Activated T-cell treated with anti-CD3 and anti-CD28 coated beads, Interleukin-2, amount 50 U/mL, for 48 hours (primary cell): Measurements from ENCODE around the gene ADGRA3.
"Not testable (repeated sequence)": the region's sequence is repeated elsewhere in the genome, so short reads cannot be mapped to it uniquely, and the experiment has no call there.

Experiments
- DNase-seq, 2 experiments: peaks; one replicate each; pipeline ENCODE4 v3.0.0-alpha.2; 2020

The ADGRA3 gene

DNA sequence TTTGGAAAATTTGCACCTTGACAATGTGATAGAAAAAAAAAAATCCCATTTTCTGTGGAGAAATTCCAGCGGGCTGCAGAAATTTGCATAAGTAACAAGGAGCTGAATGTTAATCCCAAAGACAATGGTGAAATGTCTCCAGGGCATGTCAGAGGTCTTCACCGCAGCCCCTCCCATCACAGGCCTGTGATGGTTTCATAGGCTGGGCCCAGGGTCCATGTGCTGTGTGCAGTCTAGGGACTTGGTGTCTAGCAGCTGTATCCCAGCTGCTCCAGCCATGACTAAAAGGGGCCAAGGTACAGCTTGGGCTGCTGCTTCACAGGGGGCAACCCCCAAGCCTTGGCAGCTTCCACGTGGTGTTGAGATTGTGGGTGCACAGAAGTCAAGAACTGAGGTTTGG lies 85.2 kb downstream of the ADGRA3 start:
- DNase-seq: no peak

DNA sequence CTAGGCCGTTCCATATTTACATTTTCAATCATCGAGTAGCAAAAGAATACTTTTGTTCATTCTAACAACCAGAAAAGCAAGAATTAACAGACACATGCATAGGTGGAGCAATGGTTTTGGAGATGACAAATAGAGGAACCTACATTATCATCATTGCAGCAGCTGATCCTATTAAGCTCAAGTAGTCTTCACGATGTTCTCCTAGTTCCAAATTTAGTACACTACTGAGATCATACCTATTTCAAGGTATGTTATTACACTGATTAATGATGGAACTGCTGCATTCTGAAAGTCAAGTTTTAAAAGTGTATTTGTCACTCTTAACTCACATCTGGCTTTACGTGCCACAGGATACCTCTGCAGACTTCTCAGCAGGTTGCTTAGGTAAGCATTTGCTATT lies 87.4 kb downstream of the ADGRA3 start:
- DNase-seq: no peak

DNA sequence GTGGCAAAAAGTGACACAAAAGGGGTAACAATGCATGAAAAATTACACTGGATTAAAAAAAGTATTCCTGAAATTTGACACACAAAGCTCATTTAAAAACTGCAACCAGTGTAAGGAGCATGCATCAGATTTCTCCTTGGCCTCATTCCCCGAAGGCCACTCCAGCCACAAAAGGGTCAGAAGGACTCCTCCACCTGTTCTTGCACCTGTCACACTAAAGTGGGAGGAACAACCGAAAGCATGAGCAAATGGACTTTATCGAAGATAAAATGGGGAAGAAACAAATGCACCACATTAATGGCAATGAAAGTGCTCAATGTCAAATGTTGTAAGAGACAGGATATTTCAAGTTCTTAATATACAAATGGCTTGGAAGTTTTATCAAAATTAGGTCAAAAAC lies 88.2 kb downstream of the ADGRA3 start:
- DNase-seq: no peak

DNA sequence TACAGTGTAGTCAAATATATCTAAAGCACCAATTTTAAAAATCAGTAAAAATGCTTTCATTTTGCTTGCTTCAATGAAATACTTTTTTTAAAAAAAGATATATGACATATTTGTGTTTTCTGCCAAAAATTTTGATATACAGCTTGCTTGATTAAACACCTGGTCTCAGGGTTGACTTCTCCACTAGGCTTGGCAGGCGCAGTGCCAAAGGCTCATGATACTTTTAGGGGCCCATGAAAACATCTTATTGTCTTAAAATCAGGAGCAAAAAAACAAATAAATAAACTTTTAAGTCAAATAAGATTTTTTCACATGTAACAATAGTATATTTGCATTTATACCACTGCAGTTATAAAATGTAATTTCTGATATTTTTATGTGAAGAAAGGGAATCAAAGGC lies 95.6 kb downstream of the ADGRA3 start:
- DNase-seq: no peak

DNA sequence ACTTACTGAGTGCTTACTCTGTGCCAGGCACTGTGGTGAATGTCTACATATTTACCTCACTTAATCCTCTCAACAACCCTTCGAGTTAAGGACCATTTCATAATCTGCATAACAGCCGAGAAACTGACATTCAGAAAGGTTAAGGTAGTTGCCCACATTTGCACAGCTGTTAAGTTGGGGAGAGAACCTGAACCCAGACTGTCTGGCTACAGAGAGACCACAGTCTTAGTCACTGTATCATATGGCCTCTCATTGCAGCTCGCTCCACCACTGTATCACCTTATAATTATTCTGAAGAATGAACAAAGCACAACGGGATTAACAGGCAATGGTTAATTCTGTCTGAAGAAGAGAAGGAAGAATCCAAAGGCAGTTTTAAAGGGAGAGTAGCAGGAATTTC lies 98.5 kb downstream of the ADGRA3 start:
- DNase-seq: no peak

DNA sequence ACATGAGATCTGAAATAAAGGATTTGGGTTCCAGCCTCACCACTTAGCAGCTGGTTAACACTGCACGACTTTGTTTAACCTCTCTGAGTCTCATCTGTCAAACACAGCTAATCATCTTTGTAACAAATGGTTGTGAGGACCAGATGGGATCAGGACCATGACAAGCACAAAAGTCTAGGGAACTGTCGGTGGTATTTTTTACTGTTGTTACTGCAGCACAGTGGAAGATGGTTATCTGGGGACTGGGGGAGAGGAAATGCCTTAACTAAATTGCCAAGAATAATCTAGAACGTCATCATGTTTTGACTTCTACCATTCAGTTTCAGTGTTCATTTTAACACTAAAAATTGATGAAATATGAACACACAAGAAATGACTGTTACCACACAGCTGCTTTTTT lies 99.5 kb downstream of the ADGRA3 start:
- no peak for DNase-seq

DNA sequence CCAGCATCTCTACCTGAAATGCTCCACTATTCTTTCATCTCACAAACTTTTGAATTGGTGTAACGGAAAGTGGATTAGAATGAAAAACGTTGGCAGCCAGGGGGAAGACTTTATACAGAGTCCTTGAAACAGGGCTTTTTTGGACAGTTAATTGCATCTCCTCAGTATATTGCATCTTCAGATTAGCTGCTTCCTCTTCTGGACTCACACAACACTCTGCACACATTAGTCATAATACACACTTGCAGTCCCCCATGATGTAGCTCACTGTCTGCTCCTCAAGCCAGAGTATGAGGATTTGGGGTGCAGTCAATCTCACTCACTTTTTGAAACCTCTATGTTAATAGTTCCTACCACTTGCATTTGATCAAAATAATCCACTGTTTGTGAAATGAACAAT lies 101.0 kb downstream of the ADGRA3 start:
- DNase-seq: no peak

DNA sequence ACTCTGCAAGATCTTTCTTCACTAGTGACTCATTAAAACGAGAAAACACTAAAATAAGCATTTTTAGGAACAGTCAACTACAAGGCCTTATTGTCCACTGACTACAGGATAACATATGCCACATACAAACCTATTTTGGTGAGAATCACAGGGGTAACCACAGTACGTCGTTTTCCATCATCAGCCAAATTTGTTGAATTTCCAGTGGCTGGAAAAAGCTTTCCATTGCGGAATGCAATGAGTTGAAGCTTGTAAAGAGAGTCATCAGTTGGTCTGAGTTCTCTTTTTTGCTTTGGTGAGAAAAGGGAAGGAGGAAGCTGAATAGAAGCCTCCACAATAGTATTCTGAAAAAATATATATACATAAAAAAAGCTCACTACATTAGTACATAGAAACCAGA lies 102.4 kb downstream of the ADGRA3 start:
- DNase-seq: no peak

DNA sequence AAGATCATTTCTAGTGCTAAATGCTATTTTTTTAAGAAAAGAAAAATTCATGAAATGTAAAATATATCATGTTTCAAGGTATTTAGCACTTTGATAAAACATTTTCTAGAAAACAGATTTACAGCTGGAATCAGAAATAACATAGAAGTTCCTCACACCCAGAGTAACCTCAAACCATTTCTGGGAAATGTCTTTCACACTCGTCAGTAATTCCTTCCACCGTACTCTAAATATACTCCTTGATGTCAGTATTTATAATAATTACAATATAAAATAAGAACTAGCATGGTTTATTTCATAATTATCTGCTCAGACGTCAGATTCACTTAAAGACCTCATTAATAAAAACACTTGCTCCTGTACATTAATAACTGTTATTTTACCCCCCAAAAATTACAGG lies 103.9 kb downstream of the ADGRA3 start:
- no peak for DNase-seq

DNA sequence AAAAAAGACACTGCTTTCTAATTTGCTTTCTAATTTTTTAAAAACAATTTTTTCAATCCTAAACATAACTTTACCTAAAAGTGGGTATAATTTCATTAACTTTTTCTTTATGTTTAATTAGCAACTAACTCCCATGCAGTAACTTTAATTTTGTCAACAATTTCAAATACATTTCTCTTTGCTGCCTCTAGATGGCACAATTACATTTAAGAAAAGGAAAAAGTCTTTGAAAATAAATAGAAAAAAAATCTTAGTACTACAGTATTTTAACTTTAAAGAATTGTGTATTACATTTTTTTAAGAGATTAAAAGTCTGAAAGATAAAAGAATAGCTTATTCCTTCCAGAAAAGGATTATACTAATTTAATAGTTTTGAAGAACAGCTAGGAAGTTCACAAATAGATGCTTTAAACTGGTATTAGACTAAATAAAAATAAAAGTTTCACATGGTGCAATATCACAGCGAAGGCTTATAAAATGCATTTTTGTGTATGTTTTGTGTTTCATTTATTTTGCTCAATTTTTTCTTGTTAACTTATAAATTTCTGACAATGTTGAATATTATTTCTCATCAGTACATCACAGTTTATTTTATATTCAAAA lies 105.1 kb downstream of the ADGRA3 start:
- no peak for DNase-seq

DNA sequence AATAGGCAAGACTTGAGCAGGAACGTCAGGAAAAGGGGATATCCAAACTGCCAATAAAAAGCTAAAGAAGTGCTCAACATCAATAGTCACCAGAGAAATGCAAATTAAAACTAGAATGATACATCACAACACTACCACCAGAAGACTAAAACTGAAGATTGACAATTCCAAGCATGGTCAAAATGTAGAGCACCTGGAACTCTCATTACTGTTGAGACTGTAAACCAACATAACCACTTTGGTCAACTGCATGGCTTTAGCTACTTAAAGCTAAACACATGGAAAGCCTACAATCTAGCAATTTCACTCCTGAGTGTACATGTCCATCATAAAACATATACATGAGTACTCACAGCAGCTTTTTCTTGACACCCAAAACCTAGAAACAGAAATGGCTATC lies 107.4 kb downstream of the ADGRA3 start:
- no peak for DNase-seq

DNA sequence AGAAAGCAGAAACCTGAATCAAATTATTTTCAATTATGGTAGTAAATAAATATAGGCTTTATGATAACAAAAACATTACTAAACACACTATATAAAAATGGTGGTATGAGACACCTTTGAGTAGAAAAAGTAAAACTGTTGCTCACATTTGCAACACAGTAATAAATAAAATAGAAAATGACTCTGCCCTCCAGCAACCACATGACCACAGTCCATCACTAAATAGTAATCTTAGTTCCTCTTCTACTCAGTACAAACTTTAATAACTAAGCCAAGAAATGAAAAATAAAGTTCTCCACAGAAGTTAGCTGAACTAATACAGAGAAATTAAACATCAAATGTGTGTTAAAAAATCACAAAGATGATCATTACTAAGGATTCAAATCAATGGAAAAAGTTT lies 108.5 kb downstream of the ADGRA3 start:
- DNase-seq: no peak

DNA sequence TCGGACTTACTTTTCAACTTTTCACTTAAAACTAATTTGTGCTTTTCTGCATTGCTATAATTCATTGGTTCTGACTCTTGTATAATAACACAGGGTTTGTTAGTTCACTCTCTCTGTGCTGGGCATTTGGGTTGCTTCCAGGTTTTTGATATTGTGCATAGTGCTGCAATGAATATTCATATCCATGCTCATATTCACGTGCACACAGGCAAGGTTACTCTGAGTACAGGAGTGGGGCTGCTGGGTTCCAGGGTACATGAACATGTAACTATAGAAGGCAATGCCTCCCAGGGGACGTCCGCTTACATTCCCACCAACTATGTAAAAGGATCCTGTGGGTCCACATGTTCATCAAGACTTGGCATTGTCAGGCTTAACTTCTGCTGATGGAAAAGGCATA lies 117.2 kb downstream of the ADGRA3 start:
- no peak for DNase-seq

DNA sequence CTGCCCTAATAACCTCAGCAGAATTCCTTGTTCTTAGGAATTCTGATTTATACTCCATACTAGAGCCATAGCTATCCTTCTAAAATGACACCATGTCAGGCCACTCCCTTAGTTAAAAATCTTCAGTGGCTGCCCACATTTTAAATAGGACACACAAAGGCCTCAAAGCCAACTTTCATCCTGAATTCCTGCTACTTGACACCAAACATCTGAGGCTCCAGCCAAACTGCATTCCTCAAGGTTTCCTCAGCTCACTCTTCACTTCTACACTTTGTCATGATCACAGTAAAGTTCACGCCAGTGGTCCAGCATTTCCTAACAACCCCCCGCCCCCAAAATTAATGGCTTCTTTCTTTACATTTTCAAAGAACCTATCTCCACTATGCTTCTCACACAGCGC lies 124.3 kb downstream of the ADGRA3 start:
- no peak for DNase-seq

DNA sequence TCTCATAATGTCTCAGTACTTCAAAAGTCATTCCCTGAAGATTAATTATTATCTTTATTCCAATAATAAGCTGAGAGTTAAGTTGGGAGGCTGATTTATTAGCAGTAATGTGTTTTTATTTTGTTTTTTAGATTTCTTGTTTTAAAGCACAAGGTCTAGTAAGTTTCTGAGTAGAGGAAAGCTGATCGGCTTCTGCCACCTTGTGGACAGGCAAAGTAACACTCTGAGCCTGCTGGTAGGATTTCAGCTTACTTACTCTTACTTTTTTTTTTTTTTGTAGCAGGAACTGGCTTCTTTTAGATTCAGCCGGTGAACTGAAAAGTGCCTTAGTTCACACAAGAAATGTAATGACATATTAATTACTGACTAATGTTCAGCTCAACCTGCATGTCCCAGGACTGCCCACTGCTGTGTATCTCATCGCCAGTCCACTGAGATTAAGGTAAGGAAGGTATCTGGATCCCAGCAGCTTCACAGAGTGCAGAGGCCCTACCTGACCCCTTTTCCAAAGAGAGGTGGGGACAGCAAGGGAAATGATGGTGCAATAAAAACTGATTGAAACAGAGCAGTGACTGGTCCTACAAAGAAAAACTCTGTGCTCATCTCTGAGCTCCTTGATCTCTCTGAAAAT lies 126.5 kb downstream of the ADGRA3 start:
- peak; percentile 28 to 36 for DNase-seq

DNA sequence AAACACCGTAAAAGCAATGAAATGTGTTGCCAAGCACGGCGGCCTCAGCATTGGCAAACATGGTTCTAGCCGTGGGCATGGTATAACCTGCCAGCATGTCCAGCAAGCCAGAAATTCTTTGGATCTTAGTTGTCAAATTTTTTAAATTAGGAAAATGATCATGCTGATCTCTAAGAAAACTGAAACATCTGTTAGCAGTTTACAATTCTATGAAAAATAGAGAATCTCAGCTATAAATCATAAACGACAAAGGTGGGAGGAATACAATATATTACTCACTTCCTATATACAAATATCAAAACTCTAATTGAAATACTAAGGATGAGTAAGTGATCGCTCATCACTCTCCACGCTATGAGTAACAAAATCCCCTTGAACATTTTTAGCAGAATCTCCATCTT lies 130.3 kb downstream of the ADGRA3 start:
- DNase-seq: no peak

DNA sequence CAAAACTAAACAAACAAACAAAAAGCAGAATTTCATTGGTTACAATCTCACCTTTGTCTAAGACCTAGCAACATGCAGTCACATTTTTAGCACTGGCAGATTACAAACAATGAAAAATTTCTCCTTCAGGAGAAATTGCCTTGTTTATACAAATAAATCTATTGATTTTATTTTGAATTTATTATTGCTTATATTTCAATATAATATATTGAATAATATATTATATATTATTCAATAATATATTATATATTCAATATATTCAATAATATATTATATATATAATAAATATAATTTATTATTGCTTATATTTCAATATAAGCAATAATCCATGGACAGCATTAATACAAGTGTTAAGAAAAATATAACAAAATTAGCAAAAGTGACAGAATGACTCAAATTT lies 131.7 kb downstream of the ADGRA3 start:
- DNase-seq: no peak

DNA sequence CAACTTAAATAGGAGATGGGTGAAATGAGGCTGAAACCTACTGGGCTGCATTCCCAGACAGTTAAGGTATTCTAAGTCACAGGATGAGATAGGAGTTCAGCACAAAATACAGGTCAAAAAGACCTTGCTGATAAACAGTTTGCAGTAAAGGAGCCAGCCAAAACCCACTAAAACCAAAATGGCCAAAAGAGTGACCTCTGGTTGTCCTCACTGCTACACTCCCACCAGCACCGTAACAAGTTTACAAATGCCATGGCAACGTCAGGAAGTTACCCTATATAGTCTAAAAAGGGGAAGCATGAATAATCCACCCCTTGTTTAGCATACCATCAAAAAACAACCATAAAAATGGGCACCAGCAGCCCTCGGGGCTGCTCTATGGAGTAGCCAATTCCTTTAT lies 133.7 kb downstream of the ADGRA3 start:
- DNase-seq: not testable (repeated sequence)

DNA sequence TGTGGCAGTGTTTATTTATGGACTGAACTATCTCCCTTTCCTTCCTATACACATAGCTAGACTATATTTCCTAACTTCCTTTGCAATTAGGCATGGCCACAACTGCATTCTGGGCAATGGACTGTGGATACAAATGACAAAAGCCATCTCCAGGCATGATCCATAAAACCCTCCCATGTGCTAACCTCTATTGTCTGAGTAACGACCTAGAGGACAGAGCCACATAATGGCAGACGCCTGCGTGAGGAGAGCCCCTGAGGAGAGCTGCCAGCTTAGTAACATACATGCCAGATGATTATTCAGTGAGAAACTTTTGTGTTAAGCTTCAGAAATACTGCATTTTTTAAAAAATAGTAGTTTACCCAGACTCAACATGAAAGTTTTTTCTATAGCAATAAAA lies 142.9 kb downstream of the ADGRA3 start:
- no peak for DNase-seq

DNA sequence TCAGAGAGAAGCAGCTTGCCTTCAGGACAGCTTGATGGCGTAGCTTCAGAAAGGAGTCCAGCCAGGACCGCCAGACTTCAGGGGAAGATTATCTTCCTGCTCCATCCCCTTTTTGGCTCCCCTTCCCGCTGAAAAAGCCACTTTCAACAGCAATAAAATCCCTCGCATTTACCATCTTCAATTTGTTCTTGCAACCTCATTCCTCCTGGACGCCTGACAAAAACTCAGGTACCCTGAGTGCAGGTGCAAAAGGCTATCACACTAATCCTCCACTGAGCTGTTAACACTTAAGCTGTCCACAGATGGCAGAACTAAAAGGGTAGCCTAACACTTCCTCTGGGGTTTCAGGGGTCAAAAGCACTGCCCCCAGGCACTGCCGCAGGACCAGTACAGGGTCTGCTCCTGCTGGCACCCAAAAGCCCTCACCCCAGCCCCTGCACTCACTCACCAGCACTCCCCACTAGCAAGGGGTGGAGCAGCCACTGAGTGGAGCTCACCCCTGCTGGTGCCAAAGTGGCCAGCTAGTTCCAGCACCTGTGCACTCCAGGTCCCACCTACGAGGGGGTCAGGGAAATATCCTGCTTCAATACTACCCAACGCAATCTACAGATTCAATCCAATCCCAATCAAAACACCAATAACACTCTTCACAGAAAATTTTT lies 145.8 kb downstream of the ADGRA3 start:
- DNase-seq: no peak

DNA sequence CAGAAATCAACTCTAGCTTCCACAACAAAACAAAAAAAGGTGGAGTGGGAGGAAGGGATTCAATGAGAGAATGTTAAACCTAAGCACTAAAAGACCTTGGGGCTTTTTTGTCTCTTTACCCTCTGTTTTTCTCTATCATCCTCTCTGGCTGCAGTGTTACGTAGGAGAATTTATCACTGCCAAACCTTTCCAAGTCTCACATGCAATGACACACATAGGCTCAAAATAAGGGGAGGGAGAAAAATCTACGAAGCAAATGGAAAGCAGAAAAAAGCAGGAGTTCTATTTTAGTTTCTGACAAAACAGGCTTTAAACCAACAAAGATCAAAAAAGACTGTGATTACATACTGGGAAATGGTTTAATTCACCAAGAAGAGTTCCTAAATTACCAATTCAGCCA lies 152.1 kb downstream of the ADGRA3 start:
- DNase-seq: no peak

DNA sequence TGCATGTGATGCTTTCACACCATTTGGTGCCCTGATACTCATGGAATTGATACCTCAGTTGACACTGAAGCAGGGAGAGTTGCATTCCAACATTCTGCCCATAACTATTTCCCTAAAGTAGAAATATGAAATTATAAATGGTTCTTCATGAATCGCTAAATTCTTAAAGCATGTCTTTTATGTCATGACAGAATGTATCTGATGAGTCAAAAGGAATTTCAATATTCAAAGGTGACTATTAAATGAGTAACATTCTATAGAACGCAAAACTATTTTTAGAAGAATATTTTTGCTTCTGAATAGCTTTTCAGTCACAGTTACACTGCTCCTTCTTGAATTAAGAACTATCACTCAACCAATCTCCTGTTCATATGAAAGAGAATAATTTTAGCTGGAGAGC lies 152.8 kb downstream of the ADGRA3 start:
- no peak for DNase-seq

DNA sequence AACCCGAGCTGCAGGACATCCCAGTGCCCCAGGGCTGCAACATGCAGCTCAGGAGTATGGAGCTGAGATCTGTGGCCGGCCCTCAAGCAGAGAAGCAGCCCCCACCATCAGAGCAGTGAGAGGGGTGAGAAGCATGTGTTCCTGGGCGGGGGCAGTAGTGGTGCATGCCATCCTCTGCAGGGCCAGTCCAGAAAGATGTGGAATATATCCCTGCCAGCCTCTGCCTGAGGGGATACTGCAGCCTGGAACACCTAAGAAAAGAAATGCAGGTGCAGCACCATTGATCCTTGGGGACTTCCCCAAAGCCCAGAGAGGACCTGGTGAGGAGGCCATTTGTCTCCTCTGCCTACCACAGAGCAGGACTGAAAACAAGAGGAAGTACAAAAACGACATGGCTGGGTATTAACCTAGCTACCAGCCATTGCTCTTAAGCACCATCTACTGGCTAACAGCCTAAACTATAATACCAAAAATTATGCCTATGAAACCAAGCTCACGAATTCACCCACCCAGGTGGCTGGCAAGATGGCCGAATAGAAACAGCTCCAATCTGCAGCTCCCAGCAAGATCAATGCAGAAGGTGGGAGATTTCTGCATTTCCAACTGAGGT lies 158.8 kb downstream of the ADGRA3 start:
- no peak for DNase-seq

DNA sequence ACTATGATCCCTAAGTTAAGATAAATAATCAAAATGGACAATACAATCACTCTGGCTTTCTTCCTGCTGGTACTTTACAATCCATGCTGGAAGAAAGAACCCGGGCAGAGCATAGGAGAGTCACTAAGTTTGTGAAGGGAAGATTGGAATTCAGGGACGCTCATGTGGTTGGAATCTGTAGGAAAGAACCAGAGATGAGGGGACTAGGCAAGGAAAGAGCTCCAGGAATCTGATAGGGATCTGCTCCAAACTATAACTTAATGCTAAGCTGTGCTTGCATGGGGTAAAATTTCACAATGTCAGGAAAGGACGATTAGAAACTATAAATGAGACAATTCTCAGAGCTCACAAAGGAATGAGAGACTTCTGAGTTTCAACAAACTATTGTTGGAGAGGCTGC lies 167.5 kb downstream of the ADGRA3 start:
- DNase-seq: no peak
